Measurements from ENCODE around the gene ATG2B. TPM values are rescaled to one million over a fixed set of nuclear protein-coding genes. Genes with fewer than 3 reads are reported as not detected.

The ATG2B gene
- total RNA-seq, 4 donors from 2014 or later = 22.2 to 30.3 (median 28.6) TPM

GRCh38 chr14:96391293-96392118 is 28.4 kb upstream of the ATG2B start:
- in situ Hi-C loops (cut with MboI; ENCODE audit: low sequenced_read_pairs in 4 of 4) (no loop called here), intact Hi-C loops (cut with DNase I; ENCODE audit: low total_unique reads) (loop anchor here (1.0 to 2.0 kb wide), 2 partner anchors 28 to 111 kb away; partner anchors contain the start of genes ATG2B, GSKIP and PAPOLA)
- Histone ChIP-seq H3K9me3 (no peaks in the 10 kb centered on the region), H3K4me3 (peak overlapping the region; percentile 73 to 98 (median 87)), H3K4me1 (peaks cover 0 to 11% of the 10 kb centered on the region in 2 donors), H3K36me3 (no peaks in the 10 kb centered on the region), H3K27ac (peak overlapping the region; percentile 62 to 70 (median 66)), H3K27me3 (no peaks in the 10 kb centered on the region)
- DNase-seq = peak; percentile 96
- no peak for TF ChIP-seq POLR2A (IDR thresholded peaks at IDR 0.05)
- TF ChIP-seq CTCF (IDR thresholded peaks at IDR 0.05 in 4 of 5, conservative IDR thresholded peaks at IDR 0.05 in 1 of 5) = peak in 1 of 5 experiments; percentile 17
- ATAC-seq = peak; percentile 90 to 92

GRCh38 chr14:96390965-96391292 is 27.8 kb upstream of the ATG2B start:
- no peaks in the 10 kb centered on the region for H3K36me3 ChIP-seq
- DNase-seq (no peak), ATAC-seq (no peak)
- peak overlapping the region; percentile 55 to 70 (median 62) for H3K27ac ChIP-seq
- peaks cover 0 to 11% of the 10 kb centered on the region in 2 donors for H3K4me1 ChIP-seq
- H3K27me3 ChIP-seq = no peaks in the 10 kb centered on the region
- in situ Hi-C loops (cut with MboI; ENCODE audit: low sequenced_read_pairs in 4 of 4) (no loop called here), intact Hi-C loops (cut with DNase I; ENCODE audit: low total_unique reads) (loop anchor here (1.0 kb wide), 1 partner anchor 28 kb away; the partner anchor contains the start of genes ATG2B and GSKIP)
- TF ChIP-seq POLR2A (IDR thresholded peaks at IDR 0.05) = no peak
- no peak for TF ChIP-seq CTCF (IDR thresholded peaks at IDR 0.05 in 4 of 5, conservative IDR thresholded peaks at IDR 0.05 in 1 of 5)
- no peaks in the 10 kb centered on the region for H3K9me3 ChIP-seq
- H3K4me3 ChIP-seq = peak overlapping the region; percentile 66 to 93 (median 74)

- H3K27ac ChIP-seq = no peak overlapping the region
- peaks cover 0 to under 1% of the 10 kb centered on the region in 2 donors for H3K4me1 ChIP-seq
- intact Hi-C loops (cut with DNase I; ENCODE audit: low total_unique reads) = no loop called here
- DNase-seq = no peak
- H3K4me3 ChIP-seq = no peak overlapping the region
- no peak for ATAC-seq
- H3K9me3 ChIP-seq = no peaks in the 10 kb centered on the region
- H3K36me3 ChIP-seq = peaks cover 0 to 9% of the 10 kb centered on the region in 2 donors
- in situ Hi-C loops (cut with MboI; ENCODE audit: low sequenced_read_pairs in 4 of 4) = no loop called here
- H3K27me3 ChIP-seq = no peaks in the 10 kb centered on the region
- TF ChIP-seq POLR2A (IDR thresholded peaks at IDR 0.05) (no peak), CTCF (IDR thresholded peaks at IDR 0.05 in 4 of 5, conservative IDR thresholded peaks at IDR 0.05 in 1 of 5) (no peak)
Observed at GRCh38 chr14:96385385-96385784, 22.2 kb upstream of the ATG2B start.

- Histone ChIP-seq H3K36me3 (peaks cover 0 to 9% of the 10 kb centered on the region in 2 donors), H3K27me3 (no peaks in the 10 kb centered on the region), H3K27ac (no peak overlapping the region), H3K4me1 (no peaks in the 10 kb centered on the region), H3K9me3 (no peaks in the 10 kb centered on the region), H3K4me3 (no peak overlapping the region)
- intact Hi-C loops (cut with DNase I; ENCODE audit: low total_unique reads) = no loop called here
- no peak for ATAC-seq
- no peak for TF ChIP-seq CTCF (IDR thresholded peaks at IDR 0.05 in 4 of 5, conservative IDR thresholded peaks at IDR 0.05 in 1 of 5)
- no peak for TF ChIP-seq POLR2A (IDR thresholded peaks at IDR 0.05)
- in situ Hi-C loops (cut with MboI; ENCODE audit: low sequenced_read_pairs in 4 of 4) = no loop called here
- DNase-seq = no peak
Observed at GRCh38 chr14:96384740-96385139, 21.6 kb upstream of the ATG2B start.

Data from gastrocnemius medialis (tissue), 4 donors.